ENCODE results near the gene ARF1. TPM values are rescaled to one million over a fixed set of nuclear protein-coding genes. Genes with fewer than 3 reads are reported as not detected.

The ARF1 gene
- total RNA-seq, 1 experiment from 2014 or later: 330 TPM

GRCh38 chr1:228139931-228140723 is 57.6 kb downstream of the ARF1 start, which contains the start of gene GUK1 (continued):
- TF ChIP-seq ZNF396 (CRISPR knock-in tag; IDR thresholded peaks at IDR 0.05; ENCODE audit: borderline replicate concordance) (no peak), ZNF317 (CRISPR knock-in tag; IDR thresholded peaks at IDR 0.05; ENCODE audit: borderline replicate concordance, low read depth) (0 out of 2 replicates have a peak, but pooled peaks have one; percentile 24), FOXP1 (CRISPR knock-in tag; IDR thresholded peaks at IDR 0.05; ENCODE audit: borderline replicate concordance) (peak; percentile 75), SOX15 (CRISPR knock-in tag; IDR thresholded peaks at IDR 0.05) (no peak), NFE2L1 (CRISPR knock-in tag; IDR thresholded peaks at IDR 0.05) (peak; percentile 70), FOXP4 (CRISPR knock-in tag; IDR thresholded peaks at IDR 0.05) (peak; percentile 45; the same call in 1 of the 2 replicates), MAX (CRISPR knock-in tag; IDR thresholded peaks at IDR 0.05) (peak; percentile 48; the same call in 1 of the 2 replicates), GABPB1 (CRISPR knock-in tag; IDR thresholded peaks at IDR 0.05) (peak; percentile 43; the same call in 1 of the 2 replicates), ZNF281 (CRISPR knock-in tag; IDR thresholded peaks at IDR 0.05) (peak; percentile 60; the same call in 1 of the 2 replicates), ZNF512 (CRISPR knock-in tag; IDR thresholded peaks at IDR 0.05; ENCODE audit: borderline replicate concordance) (0 out of 2 replicates have a peak, but pooled peaks have one; percentile 18), ESRRA (CRISPR knock-in tag; IDR thresholded peaks at IDR 0.05; ENCODE audit: borderline replicate concordance) (peak; percentile 50; the same call in 1 of the 2 replicates), GTF2I (CRISPR knock-in tag; conservative IDR thresholded peaks at IDR 0.05) (0 out of 2 replicates have a peak, but pooled peaks have one; percentile 1), NR1H2 (CRISPR knock-in tag; IDR thresholded peaks at IDR 0.05) (no peak), MYBL2 (CRISPR knock-in tag; IDR thresholded peaks at IDR 0.05) (peak; percentile 91), ZBTB21 (CRISPR knock-in tag; IDR thresholded peaks at IDR 0.05; ENCODE audit: borderline replicate concordance) (peak; percentile 99), TP53 (CRISPR knock-in tag; IDR thresholded peaks at IDR 0.05) (no peak), CREM (CRISPR knock-in tag; IDR thresholded peaks at IDR 0.05) (peak; percentile 92), ZBTB43 (CRISPR knock-in tag; IDR thresholded peaks at IDR 0.05) (peak; percentile 75)
- TF ChIP-seq, protein P1, sequence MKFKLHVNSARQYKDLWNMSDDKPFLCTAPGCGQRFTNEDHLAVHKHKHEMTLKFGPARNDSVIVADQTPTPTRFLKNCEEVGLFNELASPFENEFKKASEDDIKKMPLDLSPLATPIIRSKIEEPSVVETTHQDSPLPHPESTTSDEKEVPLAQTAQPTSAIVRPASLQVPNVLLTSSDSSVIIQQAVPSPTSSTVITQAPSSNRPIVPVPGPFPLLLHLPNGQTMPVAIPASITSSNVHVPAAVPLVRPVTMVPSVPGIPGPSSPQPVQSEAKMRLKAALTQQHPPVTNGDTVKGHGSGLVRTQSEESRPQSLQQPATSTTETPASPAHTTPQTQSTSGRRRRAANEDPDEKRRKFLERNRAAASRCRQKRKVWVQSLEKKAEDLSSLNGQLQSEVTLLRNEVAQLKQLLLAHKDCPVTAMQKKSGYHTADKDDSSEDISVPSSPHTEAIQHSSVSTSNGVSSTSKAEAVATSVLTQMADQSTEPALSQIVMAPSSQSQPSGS (CRISPR knock-in tag; IDR thresholded peaks at IDR 0.05; ENCODE audit: borderline replicate concordance, low read depth): no peak

Data from WTC11 (cell line).